Mammary epithelial cell (primary cell): ENCODE data around the gene PLS1.

ENCODE experiments used
- EZH2 ChIP-seq: IDR thresholded peaks from 2 replicates; pipeline ENCODE4 v1.6.1; 2012; ENCODE audit warnings: low read length, inconsistent platforms, borderline replicate concordance
- TF ChIP-seq, protein P1 (sequence below), 2 donors: IDR thresholded peaks in 1 of 2; conservative IDR thresholded peaks in 1 of 2; 2 replicates each; pipeline ENCODE4 v1.5.1; 2011 to 2012; ENCODE audit warnings: inconsistent platforms in 2 of 2, low read length in 2 of 2, mild to moderate bottlenecking in 2 of 2, control low read depth in 1 of 2, low read depth in 1 of 2; ENCODE audit not compliant: insufficient read depth in 1 of 2; ENCODE audit errors: extremely low read depth in 1 of 2

DNA sequence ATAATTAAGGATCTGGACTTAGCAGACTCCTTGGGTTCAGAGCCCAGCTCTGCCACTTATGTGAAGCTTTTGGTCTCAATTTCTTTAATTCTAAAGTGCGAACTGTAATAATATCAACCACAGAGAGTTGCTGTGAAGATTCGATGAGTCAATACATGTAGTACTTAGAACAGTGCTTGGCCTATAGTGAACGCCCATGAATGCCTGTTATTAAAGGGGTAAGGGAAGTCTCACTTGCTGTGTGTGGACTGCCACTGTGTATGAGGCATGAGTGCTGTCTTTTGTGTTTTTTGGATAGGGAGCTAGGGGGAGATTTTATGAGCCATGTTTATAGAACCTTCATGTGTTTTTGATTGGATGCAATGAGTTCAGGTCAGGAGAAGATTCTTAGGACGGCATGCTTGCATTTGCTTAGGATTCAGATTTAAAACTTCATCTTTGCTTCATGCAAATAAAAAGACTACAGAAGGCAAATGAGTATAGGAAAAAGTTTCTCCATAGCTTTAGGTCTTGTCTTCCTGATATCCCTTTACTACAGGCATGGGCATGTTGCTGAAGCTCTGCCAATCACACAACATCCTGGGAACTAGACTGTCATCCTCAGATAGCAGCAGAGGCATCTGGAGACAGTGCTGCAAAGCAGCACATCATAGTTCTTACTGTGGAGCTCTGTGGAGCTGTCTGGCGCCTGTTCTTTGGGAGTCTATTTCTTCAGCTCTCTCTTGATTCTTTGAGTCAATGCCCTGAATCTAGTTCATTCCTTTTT lies 50.0 kb downstream of the PLS1 start:
- TF ChIP-seq, protein P1, sequence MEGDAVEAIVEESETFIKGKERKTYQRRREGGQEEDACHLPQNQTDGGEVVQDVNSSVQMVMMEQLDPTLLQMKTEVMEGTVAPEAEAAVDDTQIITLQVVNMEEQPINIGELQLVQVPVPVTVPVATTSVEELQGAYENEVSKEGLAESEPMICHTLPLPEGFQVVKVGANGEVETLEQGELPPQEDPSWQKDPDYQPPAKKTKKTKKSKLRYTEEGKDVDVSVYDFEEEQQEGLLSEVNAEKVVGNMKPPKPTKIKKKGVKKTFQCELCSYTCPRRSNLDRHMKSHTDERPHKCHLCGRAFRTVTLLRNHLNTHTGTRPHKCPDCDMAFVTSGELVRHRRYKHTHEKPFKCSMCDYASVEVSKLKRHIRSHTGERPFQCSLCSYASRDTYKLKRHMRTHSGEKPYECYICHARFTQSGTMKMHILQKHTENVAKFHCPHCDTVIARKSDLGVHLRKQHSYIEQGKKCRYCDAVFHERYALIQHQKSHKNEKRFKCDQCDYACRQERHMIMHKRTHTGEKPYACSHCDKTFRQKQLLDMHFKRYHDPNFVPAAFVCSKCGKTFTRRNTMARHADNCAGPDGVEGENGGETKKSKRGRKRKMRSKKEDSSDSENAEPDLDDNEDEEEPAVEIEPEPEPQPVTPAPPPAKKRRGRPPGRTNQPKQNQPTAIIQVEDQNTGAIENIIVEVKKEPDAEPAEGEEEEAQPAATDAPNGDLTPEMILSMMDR (conservative IDR thresholded peaks at IDR 0.05 in 1 of 2, IDR thresholded peaks at IDR 0.05 in 1 of 2; ENCODE audit: extremely low read depth in 1 of 2, insufficient read depth in 1 of 2, low read depth in 1 of 2, low read length in 2 of 2) = no peak
- TF ChIP-seq EZH2 = no peak
